Activated T-cell treated with anti-CD3 and anti-CD28 coated beads, Interleukin-2, amount 50 U/mL, for 24 hours (primary cell): Measurements from ENCODE around the gene TBCD.
"Not testable (repeated sequence)": the region's sequence is repeated elsewhere in the genome, so short reads cannot be mapped to it uniquely, and the experiment has no call there.

ENCODE experiments used
- DNase-seq: peaks from one replicate; pipeline ENCODE4 v3.0.0-alpha.2; 2020
- H3K27ac Mint-ChIP-seq: 2 replicates; pipeline ENCODE4 v1.8.0; 2020; ENCODE audit warnings: mild to moderate bottlenecking, mixed read lengths
- H3K27me3 Mint-ChIP-seq: 2 replicates; pipeline ENCODE4 v1.8.0; 2020; ENCODE audit warnings: mixed read lengths
- H3K36me3 Mint-ChIP-seq: 2 replicates; pipeline ENCODE4 v1.8.0; 2020; ENCODE audit warnings: low read depth, mixed read lengths
- H3K4me1 Mint-ChIP-seq: 2 replicates; pipeline ENCODE4 v1.8.0; 2020; ENCODE audit warnings: low read depth, mixed read lengths
- H3K4me3 Mint-ChIP-seq: 2 replicates; pipeline ENCODE4 v1.8.0; 2020; ENCODE audit warnings: mild to moderate bottlenecking, moderate library complexity, mixed read lengths
- H3K9me3 Mint-ChIP-seq: 2 replicates; pipeline ENCODE4 v1.8.0; 2020; ENCODE audit warnings: mixed read lengths

TBCD gene

DNA sequence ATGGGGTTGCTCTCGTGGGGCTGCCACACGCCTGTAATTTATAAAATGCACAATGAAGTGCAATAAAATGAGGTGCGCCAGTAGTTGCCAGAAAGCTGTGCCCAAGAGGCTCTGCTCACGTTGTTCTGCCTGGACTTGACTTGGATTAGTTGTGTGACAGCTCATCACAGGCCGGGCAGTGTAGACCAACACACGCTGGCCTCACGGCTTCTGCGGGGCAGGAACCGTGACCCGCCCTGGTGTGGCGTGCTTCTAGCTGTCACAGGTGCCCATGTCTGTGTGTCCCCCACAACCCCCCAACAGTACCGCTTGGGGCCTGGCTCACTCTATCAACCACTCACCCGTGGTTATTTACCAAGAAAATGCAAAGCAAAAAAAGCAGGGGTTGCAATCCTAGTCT lies 200.2 kb downstream of the TBCD start:
- Mint-ChIP-seq H3K36me3 (peaks cover 84% of the 10 kb centered on the region), H3K27me3 (no peaks in the 10 kb centered on the region), H3K4me1 (no peaks in the 10 kb centered on the region)

DNA sequence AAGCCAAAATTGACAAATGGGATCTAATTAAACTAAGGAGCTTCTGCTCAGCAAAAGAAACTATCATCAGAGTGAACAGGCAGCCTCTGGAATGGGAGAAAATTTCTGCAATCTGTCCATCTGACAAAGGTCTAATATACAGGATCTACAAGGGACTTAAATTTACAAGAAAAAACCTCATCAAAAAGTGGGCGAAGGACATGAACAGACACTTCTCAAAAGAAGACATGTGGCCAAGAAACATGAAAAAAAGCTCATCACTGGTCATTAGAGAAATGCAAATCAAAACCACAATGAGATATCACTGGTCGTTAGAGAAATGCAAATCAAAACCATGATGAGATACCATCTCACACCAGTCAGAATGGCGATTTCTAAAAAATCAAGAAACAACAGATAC lies 203.2 kb downstream of the TBCD start:
- H3K4me1 Mint-ChIP-seq, H3K27ac Mint-ChIP-seq, DNase-seq, H3K4me3 Mint-ChIP-seq, H3K27me3 Mint-ChIP-seq: not testable (repeated sequence)
- Mint-ChIP-seq H3K9me3 (peaks cover 22% of the 10 kb centered on the region), H3K36me3 (peaks cover 74% of the 10 kb centered on the region)

More for the DNA sequence above, 200.2 kb downstream of the TBCD start:
- no peak overlapping the region for H3K27ac Mint-ChIP-seq
- no peak overlapping the region for H3K4me3 Mint-ChIP-seq
- peaks cover 22% of the 10 kb centered on the region for H3K9me3 Mint-ChIP-seq
- DNase-seq: no peak

DNA sequence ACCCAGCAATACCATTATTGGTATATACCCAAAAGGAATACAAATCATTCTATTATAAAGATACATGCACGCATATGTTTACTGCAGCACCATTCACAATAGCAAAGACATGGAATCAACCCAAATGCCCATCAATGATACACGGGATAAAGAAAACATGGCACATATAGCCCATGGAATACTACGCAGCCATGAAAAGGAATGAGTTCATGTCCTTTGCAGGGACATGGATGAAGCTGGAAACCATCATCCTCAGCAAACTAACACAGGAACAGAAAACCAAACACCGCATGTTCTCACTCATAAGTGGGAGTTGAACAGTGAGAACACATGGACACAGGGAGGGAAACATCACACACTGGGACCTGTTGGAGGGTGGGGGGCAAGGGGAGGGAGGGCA lies 203.8 kb downstream of the TBCD start:
- not testable (repeated sequence) for H3K4me1 Mint-ChIP-seq, H3K4me3 Mint-ChIP-seq, H3K27ac Mint-ChIP-seq, H3K27me3 Mint-ChIP-seq, DNase-seq
- peaks cover 69% of the 10 kb centered on the region for H3K36me3 Mint-ChIP-seq
- peaks cover 22% of the 10 kb centered on the region for H3K9me3 Mint-ChIP-seq

DNA sequence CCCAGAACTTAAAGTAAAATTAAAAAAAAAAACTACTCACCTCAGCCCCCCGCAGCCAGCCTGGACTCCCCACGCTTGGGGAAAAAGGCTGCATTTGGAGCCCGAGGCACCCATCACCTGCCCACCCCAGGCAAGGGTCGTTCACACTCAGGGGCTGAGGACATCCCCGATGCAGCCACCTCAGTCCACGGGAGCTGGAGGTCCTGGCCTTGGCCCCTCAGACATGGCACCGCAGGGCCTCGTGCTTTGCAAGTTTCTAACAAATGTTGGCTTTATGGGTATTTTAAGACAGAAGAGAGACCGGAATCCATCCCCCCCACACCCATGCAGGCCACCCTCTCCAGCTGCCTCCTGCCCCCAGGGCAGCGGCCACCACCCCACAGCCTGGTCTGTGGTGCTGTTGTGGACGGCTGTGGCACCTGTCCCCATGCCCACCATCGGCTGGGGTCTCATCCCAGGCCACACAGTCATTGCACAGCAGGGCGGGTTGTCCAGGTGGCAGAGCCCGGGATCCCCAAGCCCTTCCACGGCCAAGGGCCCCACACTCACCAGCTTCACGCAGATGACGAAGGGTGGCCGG lies 204.4 kb downstream of the TBCD start:
- peak; percentile 24 for DNase-seq
- Mint-ChIP-seq H3K36me3 (peaks cover 63% of the 10 kb centered on the region), H3K4me1 (no peaks in the 10 kb centered on the region), H3K27ac (no peak overlapping the region), H3K27me3 (no peaks in the 10 kb centered on the region), H3K4me3 (no peak overlapping the region), H3K9me3 (peaks cover 22% of the 10 kb centered on the region)

DNA sequence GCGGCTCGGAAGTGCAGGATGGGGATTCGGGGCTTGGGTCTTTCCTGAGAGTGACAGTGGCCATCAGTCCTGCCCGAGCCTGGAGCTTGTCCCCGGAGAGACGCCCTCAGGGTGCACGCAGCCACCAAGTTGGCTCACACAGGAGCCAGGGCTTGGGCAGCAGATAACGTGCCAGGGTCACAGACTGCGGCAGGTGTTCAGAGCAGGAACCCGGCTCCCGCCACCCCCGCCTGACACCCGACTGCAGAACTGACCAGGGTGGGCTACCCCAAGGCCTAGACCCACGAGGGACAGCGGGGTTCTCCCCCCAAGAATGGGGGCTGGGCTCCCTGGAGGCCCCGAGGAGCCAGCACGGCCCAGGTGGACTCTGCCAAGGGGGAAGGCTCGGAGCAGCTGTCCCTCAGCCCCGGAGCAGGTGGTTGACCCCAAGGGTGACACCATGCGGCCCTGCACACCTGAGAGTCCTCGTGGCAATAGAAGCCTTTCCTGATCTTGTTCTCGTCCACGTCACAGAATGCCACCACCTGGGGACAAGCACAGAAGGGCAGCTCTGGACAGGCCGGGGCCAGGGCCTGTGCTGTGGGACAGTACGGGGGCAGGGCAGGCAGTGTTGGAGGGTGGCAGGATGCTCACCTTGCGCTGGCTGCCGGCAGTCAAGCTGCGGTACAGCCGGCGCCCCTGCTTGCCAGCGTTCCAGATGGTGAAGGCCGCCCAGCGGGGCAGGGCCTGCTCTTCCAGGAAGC lies 205.0 kb downstream of the TBCD start:
- no peaks in the 10 kb centered on the region for H3K27me3 Mint-ChIP-seq
- no peaks in the 10 kb centered on the region for H3K4me1 Mint-ChIP-seq
- H3K9me3 Mint-ChIP-seq: peaks cover 22% of the 10 kb centered on the region
- no peak overlapping the region for H3K27ac Mint-ChIP-seq
- H3K4me3 Mint-ChIP-seq: no peak overlapping the region
- peak; percentile 26 for DNase-seq
- H3K36me3 Mint-ChIP-seq: peaks cover 57% of the 10 kb centered on the region

DNA sequence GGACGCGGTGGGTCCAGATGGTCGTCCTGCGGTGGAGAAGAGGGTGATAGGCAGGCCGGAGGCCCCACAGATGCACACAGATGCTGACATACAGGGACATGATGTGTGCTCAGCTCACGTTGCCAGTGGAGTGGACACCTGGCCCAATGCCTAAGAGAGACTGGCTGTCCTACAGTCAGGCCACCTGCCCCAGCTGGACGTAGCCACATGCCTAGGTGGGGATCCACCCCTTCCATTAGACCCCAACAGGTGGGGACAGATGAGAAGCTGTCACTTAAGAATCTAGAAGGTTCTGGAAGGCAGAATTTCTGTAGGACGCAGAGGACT lies 205.6 kb downstream of the TBCD start:
- Mint-ChIP-seq H3K4me1 (no peaks in the 10 kb centered on the region), H3K27me3 (no peaks in the 10 kb centered on the region), H3K9me3 (peaks cover 22% of the 10 kb centered on the region), H3K36me3 (peaks cover 52% of the 10 kb centered on the region), H3K4me3 (no peak overlapping the region), H3K27ac (no peak overlapping the region)
- DNase-seq: peak; percentile 24

DNA sequence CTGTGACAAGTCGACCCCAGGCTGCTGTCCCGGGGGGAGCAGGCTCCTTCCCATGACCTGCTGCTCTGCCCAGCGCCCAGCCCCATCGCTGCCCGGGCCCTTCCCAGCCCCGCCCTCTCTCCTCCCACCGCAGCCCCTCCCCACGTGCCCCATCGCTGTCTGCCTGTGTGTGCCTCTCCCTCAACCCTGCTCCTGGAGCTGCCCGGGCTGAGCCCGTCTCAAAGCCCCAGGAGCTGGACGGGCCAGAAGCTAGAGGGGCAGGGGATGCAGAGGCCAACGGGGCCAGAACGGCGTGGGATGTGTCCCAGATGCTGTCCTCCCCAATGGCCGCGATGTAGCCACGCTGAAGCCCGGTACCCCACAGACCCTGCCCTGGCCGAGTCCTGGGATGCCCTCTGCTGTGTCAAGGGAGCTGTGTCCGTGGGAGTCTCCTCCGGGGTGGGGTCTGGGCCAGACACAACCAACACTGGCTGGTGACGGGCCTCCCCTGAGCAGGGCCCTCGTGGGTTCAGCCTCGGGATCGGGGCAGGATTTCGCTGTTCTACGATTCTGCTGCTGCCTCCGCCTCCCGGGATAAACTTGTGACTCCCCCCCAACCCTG lies 206.2 kb downstream of the TBCD start:
- peaks cover 16% of the 10 kb centered on the region for H3K9me3 Mint-ChIP-seq
- H3K36me3 Mint-ChIP-seq: peaks cover 46% of the 10 kb centered on the region
- no peak overlapping the region for H3K4me3 Mint-ChIP-seq

DNA sequence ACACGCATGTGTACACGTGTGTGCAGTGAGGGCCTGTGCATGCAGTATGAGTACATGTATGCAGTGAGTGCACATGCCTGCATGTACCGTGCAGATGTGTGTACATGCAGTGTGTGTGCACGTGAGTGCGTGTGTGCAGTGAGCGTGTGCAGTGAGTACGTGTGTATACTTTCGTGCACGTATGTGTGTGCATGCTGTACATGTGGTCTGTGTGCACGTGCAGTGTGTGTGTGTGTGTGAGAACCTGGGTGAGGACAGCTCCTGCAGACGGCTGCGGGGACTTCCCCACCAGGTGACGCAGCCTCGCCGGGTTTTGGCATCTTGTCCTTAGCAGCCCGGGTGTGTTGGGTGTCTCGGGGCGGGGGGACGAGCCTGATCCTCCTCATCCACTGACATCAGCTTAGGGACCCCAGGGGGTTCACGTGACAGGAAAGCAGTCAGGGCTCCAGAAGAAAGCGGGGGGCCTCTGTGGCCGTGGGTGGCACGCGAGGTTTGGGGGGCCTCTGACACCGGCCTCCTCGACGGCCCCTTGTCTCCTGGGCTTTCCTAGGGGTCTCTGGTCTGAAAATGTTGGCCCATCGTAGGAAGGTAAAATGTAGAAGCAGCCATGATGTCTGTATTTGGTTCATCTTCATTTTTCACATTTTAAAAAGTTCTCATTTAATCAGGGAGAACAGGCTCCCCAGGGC lies 207.5 kb downstream of the TBCD start:
- H3K9me3 Mint-ChIP-seq: peaks cover 9% of the 10 kb centered on the region
- no peak overlapping the region for H3K27ac Mint-ChIP-seq
- H3K4me1 Mint-ChIP-seq: peaks cover 6% of the 10 kb centered on the region
- peak; percentile 22 for DNase-seq
- H3K27me3 Mint-ChIP-seq: no peaks in the 10 kb centered on the region
- peaks cover 33% of the 10 kb centered on the region for H3K36me3 Mint-ChIP-seq
- no peak overlapping the region for H3K4me3 Mint-ChIP-seq

More for the DNA sequence above, 206.2 kb downstream of the TBCD start:
- DNase-seq: peak; percentile 28
- Mint-ChIP-seq H3K27me3 (no peaks in the 10 kb centered on the region), H3K27ac (no peak overlapping the region), H3K4me1 (peaks cover under 1% of the 10 kb centered on the region)

DNA sequence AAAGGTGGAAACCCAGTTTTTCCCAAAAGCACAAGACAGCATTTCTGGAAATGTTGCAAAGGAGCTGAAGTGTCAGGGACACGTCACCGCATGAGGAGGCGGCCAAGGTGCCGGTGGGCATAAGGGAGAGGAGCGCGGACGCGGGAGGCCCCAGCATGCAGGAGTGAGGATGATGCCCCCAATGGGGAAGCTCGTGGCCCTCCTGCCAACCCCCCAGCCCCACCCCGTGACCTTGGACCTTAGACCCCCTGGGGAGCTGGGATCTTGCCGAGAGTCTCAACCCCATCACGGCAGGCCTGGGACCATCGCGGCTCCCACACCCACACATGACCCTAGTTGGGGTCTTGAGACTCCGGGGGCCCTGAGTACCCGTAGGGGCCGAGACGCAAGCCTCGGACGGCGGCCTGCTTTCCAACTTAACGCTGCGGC lies 208.1 kb downstream of the TBCD start:
- peak; percentile 19 for DNase-seq
- Mint-ChIP-seq H3K4me1 (peaks cover 6% of the 10 kb centered on the region), H3K9me3 (peaks cover 3% of the 10 kb centered on the region), H3K27ac (no peak overlapping the region), H3K27me3 (no peaks in the 10 kb centered on the region), H3K4me3 (no peak overlapping the region), H3K36me3 (peaks cover 26% of the 10 kb centered on the region)

DNA sequence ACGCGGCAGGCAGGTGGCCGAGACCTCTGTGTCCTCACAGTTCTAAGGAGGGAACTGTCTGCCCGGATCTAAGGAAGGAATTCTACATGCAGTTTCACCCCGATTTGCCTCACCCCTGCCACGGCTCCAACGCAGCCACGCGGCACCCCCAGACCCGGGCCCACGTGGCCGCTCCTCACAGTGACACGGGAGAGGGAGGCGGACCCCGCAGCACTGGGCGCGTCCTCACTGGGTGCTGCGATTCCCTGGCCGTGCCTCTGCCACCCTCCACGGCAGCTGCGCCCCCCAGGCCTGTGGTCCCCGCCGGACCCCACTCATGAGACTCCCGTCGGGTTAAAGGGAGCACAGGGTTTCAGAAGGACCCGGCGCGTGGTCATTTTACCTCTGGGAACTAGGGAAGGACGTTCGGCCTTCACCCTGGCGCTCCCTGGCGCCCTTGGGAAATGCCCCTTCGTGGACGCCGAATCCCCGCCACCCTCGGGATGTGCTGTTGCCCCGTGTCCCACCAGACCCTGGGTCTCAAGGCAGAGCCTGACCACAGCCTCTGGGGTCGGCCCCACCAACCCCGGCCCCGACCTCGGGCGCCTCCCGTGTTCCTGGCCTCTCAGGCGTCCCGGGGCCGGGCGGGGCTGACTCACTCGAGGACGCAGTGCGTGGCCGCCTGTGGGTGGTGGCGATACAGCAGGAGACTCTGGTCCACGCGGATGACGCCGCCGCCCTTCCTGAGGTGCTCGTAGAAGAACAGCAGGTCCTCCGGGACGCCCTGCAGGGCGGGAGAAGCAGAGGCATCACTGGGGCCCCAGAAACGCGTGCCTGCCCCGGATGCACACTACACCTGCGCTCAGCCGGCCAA lies 208.8 kb downstream of the TBCD start:
- peaks cover 6% of the 10 kb centered on the region for H3K4me1 Mint-ChIP-seq
- no peak overlapping the region for H3K4me3 Mint-ChIP-seq
- no peaks in the 10 kb centered on the region for H3K27me3 Mint-ChIP-seq
- H3K27ac Mint-ChIP-seq: no peak overlapping the region
- peaks cover 20% of the 10 kb centered on the region for H3K36me3 Mint-ChIP-seq
- DNase-seq: peak; percentile 22
- H3K9me3 Mint-ChIP-seq: no peaks in the 10 kb centered on the region

DNA sequence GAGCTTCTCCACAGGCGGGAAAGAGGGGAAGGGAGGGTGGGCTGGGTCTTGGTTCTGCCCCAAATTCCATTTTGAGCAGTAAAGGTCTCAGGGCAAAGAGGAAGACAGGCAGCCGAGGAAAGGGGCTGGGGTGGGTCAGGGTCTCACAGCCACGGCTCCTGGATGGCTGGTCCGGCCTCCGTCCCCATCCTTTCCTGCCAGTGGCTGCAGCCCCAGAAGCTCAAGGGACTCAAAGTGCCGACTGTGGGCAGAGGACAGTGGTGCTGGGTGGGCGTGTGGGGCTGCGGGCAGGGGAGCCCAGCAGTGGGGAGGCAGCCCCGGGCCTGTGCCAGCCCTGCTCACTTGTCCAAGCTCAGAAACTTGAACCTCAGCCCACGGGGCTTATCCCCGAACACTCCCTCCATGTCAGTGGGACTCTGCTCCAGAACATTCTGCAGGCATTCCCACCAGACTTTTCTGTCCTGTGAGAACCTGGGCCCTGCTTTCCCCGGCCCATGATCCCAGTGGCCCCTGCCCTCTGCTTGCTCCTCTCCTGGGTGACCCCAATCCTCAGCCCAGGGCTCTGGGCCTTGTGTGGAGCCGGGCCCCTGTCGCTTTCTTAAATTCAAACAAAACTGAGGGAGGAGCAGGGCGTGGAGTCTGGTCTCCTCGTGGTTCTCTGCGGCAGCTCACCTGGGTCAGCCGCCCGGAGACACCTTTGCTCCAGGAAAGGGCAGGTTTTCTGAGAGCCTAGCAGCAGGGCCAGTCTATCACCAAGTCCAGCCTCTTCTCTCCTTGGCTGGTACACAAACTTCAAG lies 209.7 kb downstream of the TBCD start:
- H3K27ac Mint-ChIP-seq: no peak overlapping the region

DNA sequence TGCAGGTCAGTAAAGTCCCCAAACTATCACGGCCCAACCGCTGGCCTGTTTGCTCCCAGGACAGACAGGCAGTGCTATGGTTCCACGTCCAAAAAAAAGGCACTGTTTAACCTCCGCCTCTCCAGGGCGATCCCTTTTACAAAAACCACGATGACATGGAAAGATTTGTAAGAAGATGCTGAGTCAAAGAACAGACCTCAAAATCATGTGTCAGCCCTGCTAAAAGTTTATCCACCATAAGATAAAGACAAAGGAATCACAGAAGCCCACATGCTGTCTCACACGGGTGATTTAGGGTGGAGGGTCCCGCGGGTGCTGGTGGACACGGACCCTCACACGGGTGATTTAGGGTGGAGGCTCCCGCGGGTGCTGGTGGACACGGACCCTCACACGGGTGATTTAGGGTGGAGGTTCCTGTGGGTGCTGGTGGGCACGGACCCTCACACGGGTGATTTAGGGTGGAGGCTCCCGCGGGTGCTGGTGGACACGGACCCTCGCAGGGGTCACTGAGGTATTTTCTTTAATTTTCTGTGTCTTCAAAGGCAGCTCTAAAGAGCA lies 210.4 kb downstream of the TBCD start:
- H3K27ac Mint-ChIP-seq: no peak overlapping the region
- H3K36me3 Mint-ChIP-seq: peaks cover 19% of the 10 kb centered on the region
- DNase-seq: peak; percentile 23
- no peak overlapping the region for H3K4me3 Mint-ChIP-seq
- no peaks in the 10 kb centered on the region for H3K27me3 Mint-ChIP-seq
- H3K9me3 Mint-ChIP-seq: no peaks in the 10 kb centered on the region
- H3K4me1 Mint-ChIP-seq: peaks cover 6% of the 10 kb centered on the region

More for the DNA sequence above, 209.7 kb downstream of the TBCD start:
- H3K36me3 Mint-ChIP-seq: peaks cover 21% of the 10 kb centered on the region
- no peaks in the 10 kb centered on the region for H3K27me3 Mint-ChIP-seq
- H3K4me3 Mint-ChIP-seq: no peak overlapping the region
- H3K4me1 Mint-ChIP-seq: peaks cover 6% of the 10 kb centered on the region
- peak; percentile 3 for DNase-seq
- H3K9me3 Mint-ChIP-seq: no peaks in the 10 kb centered on the region
